ENCODE measurements around the gene TMC1. TPM values are rescaled to one million over a fixed set of nuclear protein-coding genes. Genes with fewer than 3 reads are reported as not detected.

The TMC1 gene
- polyA plus RNA-seq, 2 of the 4 experiments (the other 2 are of a cell fraction): 0.12 to 0.17 TPM

GRCh38 chr9:72733895-72734294 is 212.5 kb downstream of the TMC1 start:
- ATAC-seq: peak in 1 of 2 experiments; percentile 50; a peak in 1 of 6 replicates
- DNase-seq (ENCODE audit: low read depth in 1 of 2, low spot score in 1 of 2): no peak
- ChIA-PET CTCF (no interaction called here), POLR2A (no interaction called here)
- H3K4me1 ChIP-seq: no peaks in the 10 kb centered on the region
- H3K4me3 ChIP-seq: no peak overlapping the region
- no peak overlapping the region for H3K4me2 ChIP-seq
- no peaks in the 10 kb centered on the region for H3K9me3 ChIP-seq
- no peak for FAIRE-seq
- TF ChIP-seq HEYL (CRISPR knock-in tag; IDR thresholded peaks at IDR 0.05) (no peak), FOSL2 (IDR thresholded peaks at IDR 0.05) (no peak), FOSL2 (CRISPR knock-in tag; IDR thresholded peaks at IDR 0.05) (no peak), KDM5A (IDR thresholded peaks at IDR 0.05) (no peak), CBX8 (IDR thresholded peaks at IDR 0.05) (no peak), GATA3 (IDR thresholded peaks at IDR 0.05; ENCODE audit: borderline replicate concordance) (no peak), NPAS2 (CRISPR knock-in tag; IDR thresholded peaks at IDR 0.05; ENCODE audit: borderline replicate concordance) (no peak), JUN (IDR thresholded peaks at IDR 0.05) (no peak), HMGXB4 (CRISPR knock-in tag; IDR thresholded peaks at IDR 0.05; ENCODE audit: borderline replicate concordance) (no peak), RFX5 (IDR thresholded peaks at IDR 0.05) (no peak), MAFK (IDR thresholded peaks at IDR 0.05; ENCODE audit: partially characterized antibody) (no peak), HDAC2 (IDR thresholded peaks at IDR 0.05) (no peak), MAZ (IDR thresholded peaks at IDR 0.05; ENCODE audit: borderline replicate concordance, low read depth, low read length) (no peak)
- no peak overlapping the region for H3K27ac ChIP-seq

- Histone ChIP-seq H3K4me1 (no peaks in the 10 kb centered on the region), H3K9me3 (no peaks in the 10 kb centered on the region), H3K4me2 (no peak overlapping the region), H3K4me3 (no peak overlapping the region), H3K27ac (no peak overlapping the region)
- ChIA-PET POLR2A (no interaction called here), CTCF (no interaction called here)
- no peak for DNase-seq (ENCODE audit: low read depth in 1 of 2, low spot score in 1 of 2)
- ATAC-seq: no peak
- no peak for TF ChIP-seq POLR2AphosphoS2 (conservative IDR thresholded peaks at IDR 0.05; ENCODE audit: low read length)
- TF ChIP-seq CEBPB (IDR thresholded peaks at IDR 0.05): peak in 1 of 2 experiments; percentile 43; a peak in 1 of 4 replicates
- peak; percentile 68 for FAIRE-seq
- 17% methylated on average over 1 of the region's 1 CpG for WGBS (ENCODE audit: missing lambda C conversion rate)
These were observed 213.2 kb downstream of the TMC1 start for GRCh38 chr9:72734631-72735030.

GRCh38 chr9:72743836-72744235 is 222.4 kb downstream of the TMC1 start:
- no peak overlapping the region for H3K4me3 ChIP-seq
- ATAC-seq (no peak), FAIRE-seq (no peak), DNase-seq (ENCODE audit: low read depth in 1 of 2, low spot score in 1 of 2) (no peak)
- no peak overlapping the region for H3K27ac ChIP-seq
- H3K4me2 ChIP-seq: no peak overlapping the region
- no peaks in the 10 kb centered on the region for H3K4me1 ChIP-seq
- 69% methylated on average over 4 of the region's 4 CpGs for WGBS (ENCODE audit: missing lambda C conversion rate)
- ChIA-PET POLR2A (no interaction called here), CTCF (interaction anchor here (0.5 to 1.1 kb wide), 6 partner anchors 9 to 1373 kb away, joined by 3 to 6 read pairs (median 4); no protein-coding TSS in a partner anchor)
- no peak for TF ChIP-seq HDAC2 (IDR thresholded peaks at IDR 0.05)
- no peak for TF ChIP-seq RNF2 (IDR thresholded peaks at IDR 0.05; ENCODE audit: borderline replicate concordance, low read depth)
- TF ChIP-seq CHD2 (IDR thresholded peaks at IDR 0.05; ENCODE audit: low read length, partially characterized antibody): no peak
- no peak for TF ChIP-seq CBX8 (IDR thresholded peaks at IDR 0.05)
- no peak for TF ChIP-seq GATA3 (IDR thresholded peaks at IDR 0.05; ENCODE audit: borderline replicate concordance)
- TF ChIP-seq NFE2L2 (conservative IDR thresholded peaks at IDR 0.05; ENCODE audit: low read length): no peak
- TF ChIP-seq KDM5A (IDR thresholded peaks at IDR 0.05): no peak
- no peak for TF ChIP-seq CHD4 (IDR thresholded peaks at IDR 0.05; ENCODE audit: borderline replicate concordance)
- no peaks in the 10 kb centered on the region for H3K9me3 ChIP-seq

- FAIRE-seq (no peak), ATAC-seq (no peak), DNase-seq (ENCODE audit: low read depth in 1 of 2, low spot score in 1 of 2) (no peak)
- H3K9me3 ChIP-seq: no peaks in the 10 kb centered on the region
- ChIA-PET POLR2A (no interaction called here), CTCF (no interaction called here)
- H3K4me2 ChIP-seq: no peak overlapping the region
- 88% methylated on average over 5 of the region's 5 CpGs for WGBS (ENCODE audit: missing lambda C conversion rate)
- H3K4me1 ChIP-seq: 0 out of 3 replicates have a peak, but pooled peaks cover 2% of the 10 kb centered on the region
- no peak overlapping the region for H3K4me3 ChIP-seq
- no peak overlapping the region for H3K27ac ChIP-seq
- TF ChIP-seq JUNB (IDR thresholded peaks at IDR 0.05) (no peak), USF2 (IDR thresholded peaks at IDR 0.05) (no peak), REST (IDR thresholded peaks at IDR 0.05) (no peak), NFE2L2 (conservative IDR thresholded peaks at IDR 0.05; ENCODE audit: low read length) (no peak), RFX5 (IDR thresholded peaks at IDR 0.05) (no peak), FOSB (CRISPR knock-in tag; IDR thresholded peaks at IDR 0.05) (no peak), GATA3 (IDR thresholded peaks at IDR 0.05; ENCODE audit: borderline replicate concordance) (no peak), ELK1 (IDR thresholded peaks at IDR 0.05; ENCODE audit: low read depth, low read length) (no peak), HOXA7 (CRISPR knock-in tag; IDR thresholded peaks at IDR 0.05) (no peak), TFCP2L1 (CRISPR knock-in tag; IDR thresholded peaks at IDR 0.05) (no peak)
These were observed 227.9 kb downstream of the TMC1 start for GRCh38 chr9:72749276-72749675.

Data from A549 (cell line).